Right ventricle myocardium superior (tissue), 1 donor: ENCODE measurements around the gene PRXL2A. TPM values are rescaled to one million over a fixed set of nuclear protein-coding genes. Genes with fewer than 3 reads are reported as not detected.
"Not testable (repeated sequence)": the region's sequence is repeated elsewhere in the genome, so short reads cannot be mapped to it uniquely, and the experiment has no call there.

Experiments used
- ATAC-seq: fragments of 200-7000 bp; cut with Tn5 transposase; one replicate; pipeline ENCODE4 v1.9.1; 2020; ENCODE audit warnings: mild to moderate bottlenecking; ENCODE audit not compliant: poor library complexity
- DNase-seq: peaks from one replicate; pipeline ENCODE4 v3.0.0-alpha.2; 2020
- intact Hi-C: fragments of 100-400 bp; cut with DNase I; formaldehyde crosslinking; loops from one replicate; pipeline ENCODE4 v1.11.2; 2022
- total RNA-seq: library from RNA; stranded (reverse); fragmentation: NEBNext Ultra II Directional; extraction: Animal tissue kit (Norgen Biotek cat#: 25700); gene quantifications from one replicate; pipeline ENCODE4 v1.2.1, GENCODE V29; 2021
- donor health status: DM: no; HTN: yes; CAD: no; lungs with severe emphysema.

PRXL2A gene
- total RNA-seq, 1 donor from 2014 or later: 110 TPM

- ATAC-seq: peak; percentile 52
- intact Hi-C loops: no loop called here
- DNase-seq: peak; percentile 85
These were observed 59.7 kb downstream of the PRXL2A start for GRCh38 chr10:80468002-80468401.

GRCh38 chr10:80468806-80469421, 60.6 kb downstream of the PRXL2A start:
- no peak for ATAC-seq
- DNase-seq: no peak
- intact Hi-C loops: no loop called here

GRCh38 chr10:80470266-80470665, 61.9 kb downstream of the PRXL2A start:
- DNase-seq (no peak), ATAC-seq (no peak)
- intact Hi-C loops: no loop called here

- intact Hi-C loops: no loop called here
- ATAC-seq (no peak), DNase-seq (no peak)
These were observed 62.6 kb downstream of the PRXL2A start for GRCh38 chr10:80471001-80471400.

DNA sequence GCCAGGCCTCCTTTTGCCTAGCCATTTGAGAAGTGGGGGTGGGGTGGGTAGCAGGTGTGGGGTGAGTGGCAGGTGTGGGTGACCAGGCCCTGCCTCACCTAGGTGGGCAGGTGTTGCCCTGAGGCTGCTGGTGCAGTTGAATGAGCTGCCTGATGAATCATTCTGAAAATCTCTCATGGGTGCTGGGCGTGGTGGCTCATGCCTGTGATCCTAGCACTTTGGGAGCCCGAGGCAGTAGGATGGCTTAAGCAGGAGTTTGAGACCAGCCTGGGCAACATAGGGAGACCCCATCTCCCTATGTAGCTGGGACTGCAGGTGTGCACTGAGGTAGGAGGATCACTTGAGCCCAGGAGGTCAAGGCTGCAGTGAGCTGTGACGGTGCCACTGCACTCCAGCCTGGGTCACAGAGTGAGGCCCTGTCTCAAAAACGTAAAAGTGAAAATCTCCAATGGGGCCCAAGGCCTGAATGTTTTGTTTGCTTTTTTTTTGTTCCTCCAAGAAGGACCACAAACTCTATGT, 63.4 kb downstream of the PRXL2A start:
- DNase-seq (no peak), ATAC-seq (no peak)
- intact Hi-C loops: no loop called here

GRCh38 chr10:80472234-80473095, 64.1 kb downstream of the PRXL2A start:
- ATAC-seq (no peak), DNase-seq (no peak)
- intact Hi-C loops: no loop called here

DNA sequence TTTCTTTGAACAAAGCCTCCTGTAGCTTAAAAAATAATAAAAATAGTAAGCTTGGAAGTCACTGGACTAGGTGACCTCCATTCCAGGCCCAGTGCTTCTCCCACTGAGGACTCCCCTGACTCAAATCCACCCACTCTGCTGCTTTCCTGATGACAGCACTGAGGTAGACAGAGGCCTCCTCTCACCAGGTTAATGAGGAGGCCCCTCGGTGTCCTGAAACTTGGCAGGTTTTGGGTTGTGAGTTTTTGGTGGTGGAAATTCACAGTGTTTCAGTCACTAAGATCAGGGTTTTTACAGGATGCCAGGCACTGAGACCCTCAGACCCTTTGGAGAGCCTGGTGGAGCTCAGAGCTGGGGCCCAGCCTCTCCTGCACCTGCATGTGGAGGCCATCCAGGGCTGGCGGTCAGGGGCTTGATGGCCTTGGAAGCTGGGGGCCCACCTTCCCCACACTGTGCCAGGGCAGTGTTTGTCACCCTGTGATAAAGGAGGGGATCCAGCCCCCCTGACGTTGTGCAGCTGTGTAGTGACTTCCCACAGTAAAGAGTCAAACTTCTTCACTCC, 64.8 kb downstream of the PRXL2A start:
- intact Hi-C loops: no loop called here
- ATAC-seq: no peak
- no peak for DNase-seq

DNA sequence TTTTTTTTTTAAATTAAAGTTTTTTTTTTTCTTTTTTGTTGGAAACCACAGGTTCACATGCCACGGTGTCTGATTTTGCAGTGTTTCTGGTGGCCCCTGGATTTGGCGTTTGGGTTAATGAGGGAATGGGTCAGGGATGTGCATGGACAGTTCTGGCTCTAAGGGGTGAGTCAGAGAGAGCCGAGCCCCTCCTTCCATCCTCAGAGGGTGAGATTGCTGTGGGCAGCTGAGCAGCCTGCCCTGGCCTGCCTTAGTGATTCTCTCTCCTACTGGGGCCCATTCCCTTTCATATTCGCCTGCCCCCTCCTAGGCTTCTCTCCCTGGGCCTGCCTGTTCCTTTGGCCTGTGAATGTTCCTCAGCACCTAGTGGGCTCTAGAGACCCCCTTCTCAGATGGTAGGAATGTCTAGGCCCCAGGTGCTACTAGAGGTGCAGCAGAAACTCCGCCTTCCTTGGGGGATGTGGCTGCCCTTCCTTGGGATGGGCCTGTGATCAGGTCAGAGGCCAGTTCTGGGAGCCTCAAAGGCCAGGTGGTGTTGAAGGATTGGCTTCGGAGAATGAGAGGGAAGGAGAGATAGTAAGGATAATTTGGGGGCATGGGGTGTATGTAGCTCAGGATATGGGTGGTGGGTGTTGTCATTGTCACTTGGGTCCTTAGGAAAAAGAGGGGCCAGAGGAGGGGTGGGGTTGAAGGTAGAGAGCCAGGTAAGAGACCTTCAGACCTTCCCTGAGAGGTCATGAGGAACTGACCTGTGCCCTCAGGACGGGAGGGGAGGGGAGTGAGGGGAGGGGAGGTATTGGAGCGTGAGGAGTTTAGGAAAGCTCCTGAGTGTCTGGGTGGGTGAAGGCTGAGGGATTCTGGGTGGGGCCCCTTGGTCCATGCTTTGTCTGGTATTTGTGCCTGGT, 65.6 kb downstream of the PRXL2A start:
- DNase-seq (no peak), ATAC-seq (no peak)

DNA sequence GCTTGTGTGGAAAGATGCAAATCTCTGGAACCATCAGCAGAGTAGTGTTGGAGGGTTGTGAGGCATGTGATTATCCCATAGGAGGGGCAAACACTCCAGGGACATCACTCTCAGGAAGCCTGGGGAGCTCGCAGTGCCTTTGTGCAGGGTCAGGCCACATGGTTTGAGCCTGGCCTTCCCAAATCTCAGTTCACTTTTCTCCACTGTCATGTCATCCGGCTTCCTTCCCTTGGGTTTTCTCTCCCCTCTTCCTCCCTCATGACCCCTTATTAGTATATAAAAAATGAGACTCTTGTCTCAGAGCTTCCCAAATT, 66.2 kb downstream of the PRXL2A start:
- peak; percentile 40 for ATAC-seq
- intact Hi-C loops: no loop called here
- no peak for DNase-seq

More for the DNA sequence above, 65.6 kb downstream of the PRXL2A start:
- intact Hi-C loops: no loop called here

DNA sequence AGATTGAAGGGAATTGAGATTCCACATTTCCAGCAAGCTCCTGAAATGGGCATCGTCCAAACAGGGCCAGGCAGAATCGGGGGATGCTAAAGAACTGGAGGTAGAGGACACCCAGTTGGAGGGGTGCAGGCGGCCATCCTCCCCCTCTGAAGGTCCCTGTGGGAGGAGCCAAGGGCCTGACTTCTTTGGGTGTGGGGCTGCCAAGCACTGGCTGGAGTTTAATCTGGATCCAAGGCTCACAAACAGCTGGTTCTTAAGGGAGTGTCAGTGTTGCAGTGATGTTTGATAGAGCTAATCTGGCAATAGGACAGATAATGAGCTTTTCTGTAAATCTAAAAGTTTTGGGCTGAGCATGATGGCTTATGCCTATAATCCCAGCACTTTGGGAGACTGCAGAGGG, 66.6 kb downstream of the PRXL2A start:
- ATAC-seq (peak; percentile 38), DNase-seq (no peak)
- intact Hi-C loops: no loop called here

GRCh38 chr10:80475641-80476040, 67.3 kb downstream of the PRXL2A start:
- intact Hi-C loops, DNase-seq, ATAC-seq: not testable (repeated sequence)

DNA sequence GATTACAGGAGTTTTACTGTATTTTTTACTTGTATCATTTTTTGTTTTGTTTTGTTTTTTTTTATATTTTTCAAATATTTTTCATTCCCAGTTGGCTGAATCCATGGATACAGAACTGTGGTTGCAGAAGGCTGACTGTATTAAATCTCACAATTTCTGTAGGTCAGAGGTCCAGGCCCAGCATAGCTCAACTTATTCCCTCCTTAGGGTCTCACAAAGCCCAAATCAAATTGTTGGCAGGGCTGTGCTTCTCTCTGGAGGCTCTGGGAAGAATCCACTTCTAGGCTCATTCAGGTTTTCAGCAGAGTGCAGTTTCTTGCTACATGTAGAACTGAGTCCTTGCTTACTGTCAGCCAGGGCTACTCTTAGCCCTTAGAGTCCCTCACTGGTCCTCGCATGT, 68.3 kb downstream of the PRXL2A start:
- no peak for ATAC-seq
- intact Hi-C loops: no loop called here
- DNase-seq: no peak

DNA sequence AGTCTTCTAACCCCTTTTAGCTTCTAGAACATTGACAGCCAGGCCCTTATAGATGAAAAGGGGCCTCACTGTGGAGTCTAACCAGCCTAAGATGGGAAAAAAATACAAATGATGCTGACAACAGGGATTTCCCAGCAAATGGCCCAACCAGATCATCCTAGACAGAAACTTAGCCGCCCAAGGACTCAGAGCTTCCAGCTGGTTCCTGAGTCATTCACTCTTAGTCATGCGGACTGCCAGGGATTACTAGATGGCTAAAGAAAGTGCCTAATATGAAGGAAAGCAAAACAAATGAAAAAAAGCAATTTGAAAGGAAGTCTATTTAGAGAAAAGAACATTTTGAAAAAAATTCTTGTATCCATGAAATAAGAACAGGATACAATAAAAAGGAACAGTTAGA, 69.5 kb downstream of the PRXL2A start:
- DNase-seq (no peak), ATAC-seq (no peak)
- intact Hi-C loops: no loop called here

DNA sequence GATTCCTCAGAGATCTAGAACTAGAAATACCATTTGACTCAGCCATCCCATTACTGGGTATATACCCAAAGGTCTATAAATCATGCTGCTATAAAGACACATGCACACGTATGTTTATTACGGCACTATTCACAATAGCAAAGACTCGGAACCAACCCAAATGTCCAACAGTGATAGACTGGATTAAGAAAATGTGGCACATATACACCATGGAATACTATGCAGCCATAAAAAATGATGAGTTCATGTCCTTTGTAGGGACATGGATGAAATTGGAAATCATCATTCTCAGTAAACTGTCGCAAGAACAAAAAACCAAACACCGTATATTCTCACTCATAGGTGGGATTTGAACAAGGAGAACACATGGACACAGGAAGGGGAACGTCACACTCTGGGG, 72.0 kb downstream of the PRXL2A start:
- intact Hi-C loops, ATAC-seq, DNase-seq: not testable (repeated sequence)

- DNase-seq: no peak
- intact Hi-C loops: no loop called here
- no peak for ATAC-seq
These were observed 72.5 kb downstream of the PRXL2A start for GRCh38 chr10:80480852-80481251.

- DNase-seq: no peak
- intact Hi-C loops: no loop called here
- ATAC-seq: no peak
These were observed 75.9 kb downstream of the PRXL2A start for GRCh38 chr10:80484243-80484642.

DNA sequence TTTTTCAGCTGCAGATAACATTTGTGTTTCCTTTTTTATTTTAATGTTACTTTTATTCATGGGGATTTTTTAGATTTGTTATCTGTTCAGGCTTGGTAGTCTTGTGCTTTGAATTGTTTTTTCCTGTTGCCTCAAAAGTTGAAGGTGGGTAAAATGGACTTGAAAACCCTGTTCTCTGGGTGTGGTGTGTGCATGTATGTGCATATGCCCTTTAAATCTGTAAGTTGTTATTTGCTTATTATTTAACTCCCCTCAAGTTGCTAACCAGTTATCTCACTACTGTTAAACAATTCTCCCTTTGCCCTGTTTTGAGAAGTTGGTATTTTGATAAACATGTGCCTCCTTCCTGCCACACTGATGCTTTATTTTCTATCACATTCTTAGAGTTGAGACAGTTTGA, 76.3 kb downstream of the PRXL2A start:
- intact Hi-C loops: no loop called here
- ATAC-seq (no peak), DNase-seq (no peak)

DNA sequence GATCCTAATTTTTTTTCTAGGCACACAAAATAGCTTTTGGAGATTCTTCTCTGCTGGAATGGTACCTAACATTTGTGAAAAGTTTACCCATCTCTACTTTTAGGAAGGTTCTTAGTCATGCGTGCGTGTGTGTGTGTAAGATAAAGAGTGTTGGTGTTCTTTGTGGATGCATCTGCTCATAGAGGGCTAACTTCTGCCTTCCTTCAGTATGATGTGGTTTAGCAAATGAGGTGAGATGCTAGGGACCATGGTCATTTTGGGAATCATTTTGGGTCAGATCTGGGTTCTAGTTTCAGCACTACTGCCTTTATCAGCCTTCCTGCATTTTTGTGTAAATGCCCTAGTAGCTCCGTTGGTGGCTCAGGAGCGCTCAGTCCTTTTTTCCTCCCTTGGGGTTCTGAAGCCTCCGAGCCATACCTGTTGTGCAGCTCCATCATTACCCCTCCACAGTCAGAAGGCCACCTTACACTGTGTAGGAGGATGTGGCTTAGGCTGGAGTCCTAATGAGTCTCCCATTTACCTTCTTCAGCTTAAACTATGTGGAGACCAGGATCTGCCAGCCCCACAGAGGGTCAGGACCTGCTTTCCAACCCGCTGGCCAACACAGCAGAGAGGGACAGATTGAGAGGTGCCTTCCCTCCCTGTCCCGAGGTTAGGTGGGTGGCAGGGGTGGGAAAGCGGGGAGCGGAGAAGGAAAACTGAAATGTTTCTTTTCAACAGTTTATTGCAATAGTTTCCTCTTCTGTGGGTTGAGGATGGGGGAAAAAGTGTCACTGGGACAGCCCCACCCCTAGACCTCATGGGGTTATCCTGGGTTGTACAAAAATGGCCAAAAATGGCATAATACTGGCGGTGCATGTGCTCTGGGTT, 77.0 kb downstream of the PRXL2A start:
- intact Hi-C loops: no loop called here
- ATAC-seq (peak; percentile 17), DNase-seq (no peak)
